GM23248 (cell line): ENCODE measurements around the gene FSIP1.

Source experiments
- EZH2 ChIP-seq: fragments of 200-600 bp; sonication (generic); IDR thresholded peaks from 2 replicates; pipeline ENCODE4 v1.6.1; 2018; ENCODE audit warnings: antibody characterized with exemption, mild to moderate bottlenecking; ENCODE audit not compliant: insufficient read depth, poor library complexity, severe bottlenecking
- EZH2phosphoT487 ChIP-seq: fragments of 200-600 bp; sonication (generic); IDR thresholded peaks from 2 replicates; pipeline ENCODE4 v1.6.1; 2018; ENCODE audit warnings: antibody characterized with exemption, moderate library complexity, mild to moderate bottlenecking, low read depth; ENCODE audit not compliant: insufficient read depth

GRCh38 chr15:39704235-39704634 lies 78.4 kb downstream of the FSIP1 start:
- TF ChIP-seq EZH2phosphoT487 (no peak), EZH2 (no peak)
